Effector memory CD4-positive, alpha-beta T cell (primary cell): ENCODE data around the gene BTBD6.

Experiments used
- DNase-seq, 3 donors: peaks; one replicate each; pipeline ENCODE4 v3.0.0-alpha.2; 2020
- H3K27ac ChIP-seq: 2 replicates; pipeline ENCODE4 v1.7.0; 2013; ENCODE audit warnings: mild to moderate bottlenecking, low read length, moderate library complexity; ENCODE audit not compliant: insufficient read depth, poor library complexity, severe bottlenecking
- H3K27me3 ChIP-seq: replicated peaks from 2 replicates; pipeline ENCODE4 v1.7.0; 2013; ENCODE audit warnings: mild to moderate bottlenecking, low read length; ENCODE audit not compliant: insufficient read depth, control insufficient read depth, poor library complexity, severe bottlenecking
- H3K36me3 ChIP-seq: 2 replicates; pipeline ENCODE4 v1.7.0; 2013; ENCODE audit warnings: mild to moderate bottlenecking, low read length, moderate library complexity; ENCODE audit not compliant: control insufficient read depth, insufficient read depth
- H3K4me1 ChIP-seq: 2 replicates; pipeline ENCODE4 v1.7.0; 2013; ENCODE audit warnings: low read length, mild to moderate bottlenecking; ENCODE audit not compliant: control insufficient read depth, insufficient read depth, poor library complexity, severe bottlenecking
- H3K4me3 ChIP-seq: 2 replicates; pipeline ENCODE4 v1.7.0; 2013; ENCODE audit warnings: low read length, low read depth, mild to moderate bottlenecking; ENCODE audit not compliant: insufficient read depth, poor library complexity, severe bottlenecking
- H3K9me3 ChIP-seq: 2 replicates; pipeline ENCODE4 v1.7.0; 2013; ENCODE audit warnings: mild to moderate bottlenecking, low read length, moderate library complexity; ENCODE audit not compliant: control insufficient read depth

Gene BTBD6

DNA sequence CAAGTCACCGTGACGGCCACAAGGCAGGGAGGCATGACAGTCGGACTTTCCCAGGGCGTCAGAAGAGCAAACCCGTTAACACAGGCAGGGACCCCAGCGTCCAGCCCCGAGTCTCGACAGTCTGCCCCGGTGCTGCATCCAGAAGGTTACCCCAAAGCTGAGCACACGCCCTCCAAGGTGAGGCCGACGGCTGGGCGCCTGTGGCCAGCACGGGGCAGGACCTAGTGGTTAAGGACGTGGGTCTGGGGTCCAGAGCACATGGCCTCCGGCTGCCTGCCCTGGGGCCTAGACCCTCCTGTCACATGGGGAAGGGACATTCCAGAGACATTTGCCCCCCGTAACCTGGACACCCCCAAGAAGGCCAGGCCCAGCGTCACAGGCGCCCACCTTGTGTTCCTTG, 29.7 kb upstream of the BTBD6 start:
- Histone ChIP-seq H3K9me3 (no peaks in the 10 kb centered on the region), H3K4me1 (no peaks in the 10 kb centered on the region), H3K27me3 (no peaks in the 10 kb centered on the region), H3K4me3 (no peak overlapping the region), H3K36me3 (peaks cover 43% of the 10 kb centered on the region), H3K27ac (no peak overlapping the region)
- no peak for DNase-seq

- Histone ChIP-seq H3K36me3 (peaks cover 47% of the 10 kb centered on the region), H3K4me1 (no peaks in the 10 kb centered on the region), H3K9me3 (no peaks in the 10 kb centered on the region), H3K27me3 (no peaks in the 10 kb centered on the region), H3K27ac (no peak overlapping the region), H3K4me3 (no peak overlapping the region)
- no peak for DNase-seq
Measured at GRCh38 chr14:105219043-105219612, 29.2 kb upstream of the BTBD6 start.

DNA sequence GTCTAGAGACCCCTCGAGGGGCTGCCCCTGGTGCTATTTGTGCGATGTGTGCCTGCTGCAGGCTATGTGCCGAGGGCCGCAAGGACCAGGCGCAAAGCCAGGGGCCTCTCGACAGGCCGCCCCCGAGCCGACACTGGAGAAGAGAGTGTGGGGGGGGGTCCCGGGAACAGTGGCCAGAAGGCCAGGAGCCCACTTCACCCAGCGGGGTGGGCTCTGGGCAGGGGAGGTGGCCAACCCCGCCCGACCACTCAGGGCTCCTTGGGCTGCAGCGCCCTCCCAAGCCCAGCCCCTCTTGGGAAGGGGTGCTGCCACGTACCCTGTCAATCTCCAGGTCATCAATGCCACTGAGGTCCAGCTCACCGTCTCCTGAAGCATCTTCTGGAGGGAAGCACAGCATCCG, 28.6 kb upstream of the BTBD6 start:
- H3K4me3 ChIP-seq, result no peak overlapping the region
- peaks cover 52% of the 10 kb centered on the region for H3K36me3 ChIP-seq
- H3K27ac ChIP-seq, result no peak overlapping the region
- H3K27me3 ChIP-seq, result no peaks in the 10 kb centered on the region
- H3K4me1 ChIP-seq, result no peaks in the 10 kb centered on the region
- no peak for DNase-seq
- no peaks in the 10 kb centered on the region for H3K9me3 ChIP-seq

DNA sequence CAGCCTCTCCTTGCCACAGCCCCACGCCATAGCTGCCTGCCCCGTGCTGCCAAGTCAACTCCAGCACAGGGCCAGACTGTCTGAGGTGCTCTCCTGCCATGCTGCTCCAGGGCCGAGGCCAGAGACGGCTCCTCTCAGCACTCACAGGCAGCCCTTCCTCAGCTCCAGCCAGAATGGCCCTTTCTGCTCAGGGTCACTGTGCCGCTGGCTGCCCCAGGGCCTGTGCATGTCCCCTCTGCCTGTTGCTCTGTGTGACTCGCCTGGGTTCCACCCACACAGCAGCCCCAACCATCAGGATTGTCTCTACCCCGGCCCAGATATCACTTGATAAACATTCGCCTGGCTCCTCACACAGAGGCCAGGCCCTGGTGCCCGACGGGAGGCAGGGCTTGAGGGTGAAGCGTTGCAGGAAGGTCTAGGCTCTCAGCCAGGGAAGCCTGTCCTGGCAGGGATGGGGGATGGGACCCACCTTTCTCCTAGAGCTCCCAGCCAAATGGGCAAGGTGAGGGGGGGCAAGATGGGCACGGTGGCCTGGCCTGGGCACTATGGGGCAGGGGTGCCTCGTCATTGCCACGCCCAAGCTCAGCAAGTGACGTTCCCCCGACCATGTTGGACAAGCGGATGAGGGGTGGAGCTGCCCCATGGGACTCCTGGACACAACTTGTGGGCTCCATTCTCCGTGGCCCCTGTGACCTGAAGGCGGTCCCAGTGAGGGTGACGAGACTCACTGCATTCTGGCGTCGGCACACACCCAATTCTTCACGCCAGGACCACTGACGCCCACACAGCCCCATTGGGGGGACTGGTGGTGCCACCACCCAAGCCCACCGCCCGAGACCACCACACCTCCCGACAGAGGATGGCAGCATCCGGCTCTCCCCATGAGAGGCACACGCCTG, 27.4 kb upstream of the BTBD6 start:
- Histone ChIP-seq H3K4me3 (no peak overlapping the region), H3K27me3 (no peaks in the 10 kb centered on the region), H3K9me3 (no peaks in the 10 kb centered on the region), H3K27ac (no peak overlapping the region), H3K36me3 (peaks cover 63% of the 10 kb centered on the region), H3K4me1 (no peaks in the 10 kb centered on the region)
- no peak for DNase-seq

GRCh38 chr14:105221598-105222178, 26.6 kb upstream of the BTBD6 start:
- no peak for DNase-seq
- H3K4me3 ChIP-seq, result no peak overlapping the region
- no peaks in the 10 kb centered on the region for H3K4me1 ChIP-seq
- no peak overlapping the region for H3K27ac ChIP-seq
- H3K36me3 ChIP-seq, result peaks cover 65% of the 10 kb centered on the region
- H3K9me3 ChIP-seq, result no peaks in the 10 kb centered on the region
- no peaks in the 10 kb centered on the region for H3K27me3 ChIP-seq

DNA sequence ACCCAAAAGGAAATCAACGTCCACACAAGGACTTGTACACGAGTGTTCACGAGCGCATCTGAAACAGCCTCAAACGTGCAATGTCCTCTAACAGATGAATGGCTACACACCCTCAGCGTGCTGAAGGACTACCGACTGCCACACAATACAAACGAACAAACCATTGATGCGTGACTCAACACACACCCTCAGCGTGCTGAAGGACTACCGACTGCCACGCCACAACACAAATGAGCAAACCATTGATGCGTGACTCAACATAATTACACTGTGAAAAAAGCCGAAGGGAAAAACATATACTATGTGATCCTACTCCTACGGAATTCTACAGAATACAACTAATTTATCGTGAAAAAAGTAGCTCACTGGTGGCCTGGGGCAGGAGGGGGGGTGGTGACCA, 25.1 kb upstream of the BTBD6 start:
- Histone ChIP-seq H3K27me3 (no peaks in the 10 kb centered on the region), H3K9me3 (no peaks in the 10 kb centered on the region), H3K36me3 (peaks cover 52% of the 10 kb centered on the region), H3K4me1 (no peaks in the 10 kb centered on the region), H3K4me3 (no peak overlapping the region), H3K27ac (no peak overlapping the region)
- no peak for DNase-seq

- H3K4me1 ChIP-seq, result no peaks in the 10 kb centered on the region
- no peak for DNase-seq
- no peak overlapping the region for H3K4me3 ChIP-seq
- H3K9me3 ChIP-seq, result no peaks in the 10 kb centered on the region
- H3K27ac ChIP-seq, result no peak overlapping the region
- H3K36me3 ChIP-seq, result peaks cover 46% of the 10 kb centered on the region
- H3K27me3 ChIP-seq, result no peaks in the 10 kb centered on the region
Measured at GRCh38 chr14:105223770-105224544, 24.4 kb upstream of the BTBD6 start.

- Histone ChIP-seq H3K27me3 (no peaks in the 10 kb centered on the region), H3K4me3 (no peak overlapping the region), H3K4me1 (no peaks in the 10 kb centered on the region), H3K9me3 (no peaks in the 10 kb centered on the region), H3K27ac (no peak overlapping the region), H3K36me3 (peaks cover 35% of the 10 kb centered on the region)
- DNase-seq, result no peak
Measured at GRCh38 chr14:105224845-105225570, 23.3 kb upstream of the BTBD6 start.

GRCh38 chr14:105226198-105226597, 22.1 kb upstream of the BTBD6 start:
- Histone ChIP-seq H3K36me3 (peaks cover 28% of the 10 kb centered on the region), H3K9me3 (no peaks in the 10 kb centered on the region), H3K27me3 (no peaks in the 10 kb centered on the region), H3K27ac (no peak overlapping the region), H3K4me3 (no peak overlapping the region), H3K4me1 (no peaks in the 10 kb centered on the region)
- no peak for DNase-seq
